ENCODE results near the gene DLG1. TPM values are rescaled to one million over a fixed set of nuclear protein-coding genes. Genes with fewer than 3 reads are reported as not detected.
"Not testable (repeated sequence)": the region's sequence is repeated elsewhere in the genome, so short reads cannot be mapped to it uniquely, and the experiment has no call there.

The DLG1 gene
- total RNA-seq, 1 donor from 2014 or later = 123 TPM

- DNase-seq = no peak
These were observed 210.0 kb downstream of the DLG1 start for GRCh38 chr3:197088370-197088769.

- DNase-seq = no peak
These were observed 213.3 kb downstream of the DLG1 start for GRCh38 chr3:197085137-197085536.

GRCh38 chr3:197083486-197083885, 214.9 kb downstream of the DLG1 start:
- DNase-seq = peak; percentile 22

- no peak for DNase-seq
These were observed 215.5 kb downstream of the DLG1 start for GRCh38 chr3:197082871-197083270.

DNA sequence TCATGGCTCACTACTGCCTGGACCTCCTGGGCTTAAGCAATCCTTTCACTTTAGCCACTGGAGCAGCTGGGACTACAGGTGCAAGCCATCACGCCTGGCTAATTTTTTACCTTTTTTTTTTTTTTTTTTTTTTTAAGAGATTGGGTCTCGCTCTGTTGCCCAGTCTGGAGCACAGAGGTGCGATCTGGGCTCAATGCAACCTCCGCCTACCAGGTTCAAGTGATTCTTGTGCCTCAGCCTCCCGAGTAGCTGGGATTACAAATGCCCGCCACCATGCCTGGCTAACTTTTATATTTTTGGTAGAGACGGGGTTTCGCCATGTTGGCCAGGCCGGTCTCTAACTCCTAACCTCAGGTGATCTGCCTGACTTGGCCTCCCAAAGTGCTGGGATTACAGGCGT, 218.1 kb downstream of the DLG1 start:
- DNase-seq = no peak

DNA sequence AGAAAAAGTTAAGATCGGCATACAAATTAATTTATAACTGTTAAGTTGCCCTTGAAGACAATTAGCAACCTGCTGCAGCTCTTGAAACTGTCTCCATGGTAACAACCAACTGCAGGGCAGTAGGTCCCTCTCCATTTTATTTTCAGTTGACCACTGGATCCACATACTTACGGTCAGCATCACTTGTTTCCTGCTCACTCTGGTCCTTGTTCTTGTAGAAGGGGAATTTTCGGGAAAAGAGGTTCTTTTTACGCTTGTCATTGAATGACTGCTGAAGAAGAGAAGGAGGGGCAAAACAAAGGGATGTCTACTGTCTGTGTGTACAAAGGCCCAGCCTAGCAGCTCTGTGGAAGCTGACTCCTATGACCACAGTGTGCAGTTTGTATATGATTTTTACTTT, 222.0 kb downstream of the DLG1 start:
- DNase-seq = no peak

DNA sequence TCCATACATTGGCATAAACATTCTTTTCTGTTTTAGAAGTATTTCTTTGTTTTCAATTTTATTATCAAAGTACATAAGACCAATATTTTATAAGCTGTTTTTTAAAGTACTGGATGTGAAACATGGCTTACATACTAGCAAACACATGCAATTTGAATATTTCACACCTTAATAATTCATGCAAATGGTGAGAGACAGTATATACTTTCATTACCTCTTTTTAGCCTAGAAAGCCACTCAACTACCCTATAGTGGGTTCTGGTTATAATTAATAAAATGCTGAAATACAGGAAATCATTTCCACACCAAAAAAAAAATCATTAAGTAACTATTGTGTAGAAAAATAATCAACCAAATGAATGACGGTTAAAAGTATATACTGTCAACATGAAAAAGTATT, 230.3 kb downstream of the DLG1 start:
- no peak for DNase-seq

DNA sequence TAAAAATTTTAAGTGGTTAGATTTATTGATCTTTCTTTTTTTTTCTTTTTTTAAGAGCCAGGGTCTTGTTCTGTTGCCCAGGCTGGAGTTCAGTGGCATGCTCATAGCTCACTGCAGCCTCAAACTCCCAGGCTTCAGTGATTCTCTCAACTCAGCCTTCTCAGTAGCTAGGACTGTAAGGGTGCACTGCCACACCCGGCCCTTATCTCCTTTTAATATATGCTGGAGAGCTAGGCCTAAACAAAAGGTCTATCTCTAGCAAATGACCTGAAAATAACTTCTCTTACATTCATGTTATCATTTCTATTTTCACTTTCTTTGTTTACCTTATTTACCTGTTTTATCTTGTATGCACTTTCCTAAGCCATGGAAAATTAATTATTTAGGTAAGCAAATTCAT, 233.6 kb downstream of the DLG1 start:
- no peak for DNase-seq

DNA sequence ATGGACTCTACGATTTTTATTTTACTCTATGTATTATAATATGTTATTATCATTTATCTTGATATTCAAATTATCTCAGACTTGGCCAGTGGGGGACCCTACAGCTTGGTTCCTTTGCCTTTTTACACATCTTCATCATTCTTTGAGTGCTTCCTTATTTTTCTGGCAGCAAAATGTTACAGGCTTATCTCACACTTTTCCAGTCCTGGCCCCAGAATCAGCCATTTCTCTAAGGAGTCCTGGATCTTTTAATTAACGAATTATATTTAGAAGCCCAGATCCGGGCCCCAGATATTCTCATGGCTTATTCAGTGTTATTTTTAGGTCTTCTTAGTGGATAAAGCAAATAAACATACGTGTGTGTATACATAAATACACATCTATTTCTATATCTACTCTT, 236.0 kb downstream of the DLG1 start:
- no peak for DNase-seq

DNA sequence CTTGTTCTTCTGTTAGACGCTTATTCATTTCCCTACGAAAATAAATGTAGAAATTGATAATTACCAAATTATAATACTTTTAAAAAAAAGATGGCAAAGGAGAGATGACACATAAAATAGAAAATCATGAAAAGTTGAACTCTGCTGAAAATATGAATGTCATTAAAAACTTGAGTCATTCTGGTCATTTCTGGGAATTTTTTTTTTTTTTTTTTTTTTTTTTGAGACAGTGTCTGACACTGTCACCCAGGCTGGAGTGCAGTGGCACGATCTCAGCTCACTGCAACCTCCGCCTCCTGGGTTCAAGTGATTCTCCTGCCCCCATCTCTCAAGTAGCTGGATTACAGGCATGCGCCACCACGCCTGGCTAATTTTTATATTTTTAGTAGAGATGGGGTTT, 246.8 kb downstream of the DLG1 start:
- DNase-seq = not testable (repeated sequence)

- DNase-seq = no peak
These were observed 247.9 kb downstream of the DLG1 start for GRCh38 chr3:197050511-197050910.

DNA sequence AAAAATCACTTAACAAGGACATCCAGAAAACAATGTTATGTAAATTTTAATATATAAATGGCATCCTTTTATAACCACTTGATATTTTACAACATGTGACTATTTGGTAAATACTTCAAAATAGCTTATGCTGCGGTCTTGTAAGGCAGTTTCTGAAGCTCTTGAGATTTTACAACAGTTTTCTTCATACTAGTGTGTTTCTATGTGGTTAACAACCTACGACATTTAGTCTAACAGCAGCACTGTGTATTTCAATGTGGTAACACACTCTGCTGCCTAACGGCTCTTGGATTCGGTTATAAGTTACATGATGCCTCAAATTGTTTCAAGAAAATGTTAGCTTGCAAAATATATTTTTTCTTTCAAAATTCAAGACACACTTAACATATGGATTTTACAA, 255.9 kb downstream of the DLG1 start:
- no peak for DNase-seq

DNA sequence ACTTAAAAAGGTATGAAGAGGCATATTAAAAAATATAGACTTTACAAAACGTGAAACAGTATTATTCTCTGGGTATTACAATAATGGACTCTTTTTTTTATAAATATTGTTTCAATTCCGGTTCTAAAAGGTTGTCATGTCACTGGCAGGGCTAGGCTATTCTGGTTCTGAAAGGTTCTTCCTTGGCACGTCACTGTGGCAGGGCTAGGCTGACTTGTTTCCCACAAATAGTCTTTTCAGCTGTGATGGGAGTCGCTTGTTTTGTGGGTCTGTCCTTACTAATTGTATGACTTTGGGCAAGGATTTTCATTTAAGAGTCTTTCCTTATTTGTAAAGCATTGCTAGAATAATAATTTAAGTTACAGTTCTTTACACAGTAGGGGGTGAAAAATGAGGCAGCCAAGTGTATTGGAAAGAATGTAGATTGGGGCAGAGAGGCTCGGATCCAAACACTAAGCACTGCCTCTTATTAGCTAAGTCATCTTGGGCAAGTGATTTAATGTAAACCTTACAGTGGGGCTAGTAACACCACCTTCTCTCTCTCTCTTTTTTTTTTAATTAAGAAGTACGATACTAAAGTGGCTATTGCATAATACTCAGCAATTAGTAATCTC, 256.4 kb downstream of the DLG1 start:
- no peak for DNase-seq

GRCh38 chr3:197040658-197041057, 257.8 kb downstream of the DLG1 start:
- DNase-seq = no peak

DNA sequence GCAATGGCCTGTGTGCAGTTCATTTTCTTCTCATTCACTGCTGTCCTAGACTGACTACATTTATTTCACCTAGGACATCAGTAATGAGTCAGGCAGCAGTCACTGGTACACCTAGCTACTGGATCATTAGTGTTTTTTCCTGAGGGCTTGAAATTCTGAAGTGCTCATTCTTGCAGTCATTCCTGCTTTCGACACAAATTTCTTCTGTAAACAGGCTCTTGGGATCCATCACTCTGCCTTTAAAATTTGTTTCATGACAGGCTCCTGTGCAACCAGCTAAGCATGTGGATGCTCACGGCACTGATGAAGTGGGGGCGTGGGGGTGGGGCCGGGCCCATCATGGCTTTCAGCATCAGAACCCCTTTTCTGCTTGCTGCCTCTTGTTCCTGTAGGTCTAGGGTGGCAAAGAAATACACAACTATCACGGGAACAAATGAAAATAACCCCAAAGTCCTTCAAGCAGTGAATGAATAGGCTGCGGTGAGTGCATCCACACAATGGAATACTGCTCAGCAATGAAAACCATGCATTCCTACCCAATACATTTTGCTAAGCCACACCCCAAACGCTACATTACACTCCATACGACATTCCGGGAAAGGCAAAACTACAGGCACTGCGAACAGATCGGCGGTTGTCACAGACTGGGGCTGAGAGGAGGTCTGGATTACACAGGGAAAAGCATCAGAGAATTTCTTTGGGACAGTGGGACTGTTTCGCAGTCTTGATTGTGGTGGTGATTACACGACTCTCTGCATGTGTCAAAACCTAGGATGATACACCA, 259.5 kb downstream of the DLG1 start:
- no peak for DNase-seq

- no peak for DNase-seq
These were observed 262.8 kb downstream of the DLG1 start for GRCh38 chr3:197035577-197035976.

DNA sequence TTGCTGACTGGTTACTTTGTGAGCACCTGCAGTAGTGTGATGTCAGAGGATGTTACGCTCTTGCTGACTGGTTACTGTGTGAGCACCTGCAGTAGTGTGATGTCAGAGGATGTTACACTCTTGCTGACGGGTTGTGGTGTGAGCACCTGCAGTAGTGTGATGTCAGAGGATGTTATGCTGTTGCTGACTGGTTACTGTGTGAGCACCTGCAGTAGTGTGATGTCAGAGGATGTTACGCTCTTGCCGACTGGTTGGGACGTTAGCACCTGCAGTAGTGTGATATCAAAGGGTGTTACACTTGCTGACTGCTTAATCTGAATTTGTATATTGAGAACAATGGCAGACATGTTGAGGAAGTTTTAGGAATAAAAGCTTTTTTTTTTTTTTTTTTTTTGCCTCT, 263.6 kb downstream of the DLG1 start:
- not testable (repeated sequence) for DNase-seq

GRCh38 chr3:197033764-197034163, 264.6 kb downstream of the DLG1 start:
- DNase-seq = not testable (repeated sequence)

DNA sequence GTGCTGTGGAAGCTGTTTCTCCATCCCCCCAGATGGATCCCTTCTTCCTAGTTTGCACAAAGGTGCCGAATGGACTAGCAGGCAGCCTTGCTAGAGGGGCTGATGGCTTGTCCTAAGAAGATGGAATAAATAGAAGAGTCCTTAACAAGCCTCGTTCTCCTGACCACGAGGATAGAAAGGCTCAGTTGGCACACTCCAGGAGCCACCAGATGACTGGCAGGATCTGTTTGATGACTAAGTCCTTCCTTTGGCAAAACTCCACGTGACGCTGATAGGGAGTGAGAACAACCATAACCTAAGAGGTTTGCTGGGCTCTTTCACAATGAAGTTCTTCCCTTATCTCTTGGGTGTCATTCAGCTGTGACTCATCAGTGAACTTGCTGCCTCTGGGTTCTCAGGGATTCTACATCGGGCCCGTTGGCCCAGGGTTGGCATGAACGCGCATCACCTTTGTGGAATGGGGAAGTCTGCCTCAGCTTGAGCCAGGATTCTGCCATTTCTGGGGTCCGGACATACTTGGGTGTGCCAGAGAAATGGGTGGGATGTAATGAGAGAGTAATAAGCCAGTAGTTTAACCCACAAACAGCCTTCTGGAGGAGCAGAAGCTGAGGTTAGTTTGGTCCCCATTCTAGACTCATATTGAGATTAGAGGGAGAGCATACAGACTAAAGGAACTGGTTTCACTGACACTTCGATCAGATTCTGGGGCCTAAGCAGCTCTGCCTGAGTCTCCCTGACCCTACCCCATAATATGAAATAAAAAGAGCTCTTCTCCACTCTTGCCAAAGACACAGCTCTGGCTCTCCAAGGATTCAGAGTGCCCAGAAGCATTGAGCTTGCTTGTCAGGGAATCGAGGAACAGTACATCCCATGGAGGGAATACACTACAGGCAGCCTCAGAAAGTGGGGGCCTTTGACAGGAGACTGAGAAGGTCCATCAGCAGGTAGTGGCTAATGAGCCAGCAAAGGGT, 266.8 kb downstream of the DLG1 start:
- DNase-seq = no peak

DNA sequence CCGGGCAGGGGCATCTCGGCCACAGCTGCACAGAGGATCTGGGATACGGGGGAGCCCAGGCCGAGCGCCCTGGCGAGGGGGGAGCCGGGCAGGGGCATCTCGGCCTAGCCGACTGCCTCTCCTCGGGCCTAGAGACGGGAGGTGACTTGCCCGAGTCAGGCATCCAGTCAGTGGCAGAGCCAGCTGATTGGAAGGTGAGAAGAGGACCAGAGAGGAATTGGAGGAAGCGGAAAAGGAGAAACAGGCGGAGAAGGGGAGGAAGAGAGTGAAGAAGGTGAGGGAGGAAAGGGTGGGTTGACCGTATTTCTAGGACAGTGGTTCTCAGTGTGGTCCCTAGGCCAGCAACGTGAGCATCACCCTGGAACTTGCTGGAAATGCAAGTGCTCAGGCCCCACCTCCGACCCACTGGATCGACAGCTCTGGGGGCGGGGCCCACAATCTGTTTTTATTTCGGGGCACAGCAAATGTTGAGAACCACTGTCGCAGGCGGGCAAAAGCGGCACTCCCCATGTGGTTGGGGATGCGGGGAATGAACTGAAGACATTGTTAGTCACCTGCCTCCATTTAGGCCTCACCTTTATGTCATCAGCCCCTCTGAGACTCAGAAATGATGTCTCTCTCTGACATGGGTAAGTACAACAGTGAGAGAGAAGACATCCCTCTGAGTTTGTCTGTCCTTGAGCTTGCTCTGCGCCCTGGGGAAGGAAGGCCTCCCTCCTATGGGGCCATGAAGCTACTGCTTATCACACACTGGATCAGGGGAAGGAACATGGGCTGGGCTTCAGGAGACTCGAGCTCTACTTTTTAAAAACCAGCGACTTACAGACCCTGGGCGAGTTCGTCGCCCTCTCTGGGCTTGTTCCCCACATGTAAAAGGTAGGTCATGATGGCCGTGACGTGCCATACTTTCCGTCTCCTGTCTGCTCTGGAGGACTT, 267.8 kb downstream of the DLG1 start:
- DNase-seq = no peak

- peak; percentile 75 for DNase-seq
These were observed 268.8 kb downstream of the DLG1 start, which contains the start of gene MELTF for GRCh38 chr3:197029511-197030167. MELTF (minus strand) TSS chr3:197029817; CDS start chr3:197029702, 115 bp downstream.
